GM19467 (cell line): ENCODE data around the gene LRRC3B.
"Not testable (repeated sequence)": the region's sequence is repeated elsewhere in the genome, so short reads cannot be mapped to it uniquely, and the experiment has no call there.

Source experiments
- ATAC-seq: cut with Tn5 transposase; IDR thresholded peaks from one replicate; pipeline ENCODE4 v1.9.1; 2021; ENCODE audit warnings: mild to moderate bottlenecking, moderate library complexity; ENCODE audit not compliant: unreplicated experiment

Gene LRRC3B

GRCh38 chr3:26622621-26623418, at the start of gene LRRC3B:
TSS of gene LRRC3B (plus strand) at chr3:26622772. CDS start at chr3:26709673, 86,901 bp downstream.
- no peak for ATAC-seq

- ATAC-seq = no peak
These were observed 47.8 kb upstream of the LRRC3B start for GRCh38 chr3:26574766-26575165.

- no peak for ATAC-seq
These were observed 43.5 kb upstream of the LRRC3B start for GRCh38 chr3:26579116-26579515.

- no peak for ATAC-seq
These were observed 35.0 kb upstream of the LRRC3B start for GRCh38 chr3:26587571-26587970.

GRCh38 chr3:26588931-26589330, 33.6 kb upstream of the LRRC3B start:
- ATAC-seq = no peak

- ATAC-seq = no peak
These were observed 32.9 kb upstream of the LRRC3B start for GRCh38 chr3:26589678-26590077.

GRCh38 chr3:26590919-26591484, 31.6 kb upstream of the LRRC3B start:
- ATAC-seq = no peak

- no peak for ATAC-seq
These were observed 30.6 kb upstream of the LRRC3B start for GRCh38 chr3:26591926-26592325.

GRCh38 chr3:26592451-26592850, 30.1 kb upstream of the LRRC3B start:
- ATAC-seq = no peak

- ATAC-seq = no peak
These were observed 26.2 kb upstream of the LRRC3B start for GRCh38 chr3:26596335-26596734.

- ATAC-seq = not testable (repeated sequence)
These were observed 19.3 kb upstream of the LRRC3B start for GRCh38 chr3:26603311-26603710.

GRCh38 chr3:26603771-26604170, 18.8 kb upstream of the LRRC3B start:
- not testable (repeated sequence) for ATAC-seq

GRCh38 chr3:26614006-26614685, 8.4 kb upstream of the LRRC3B start:
- ATAC-seq = no peak

GRCh38 chr3:26621176-26621575, 1.4 kb upstream of the LRRC3B start:
- ATAC-seq = no peak

GRCh38 chr3:26621906-26622620, 509 bp upstream of the LRRC3B start:
- ATAC-seq = no peak

GRCh38 chr3:26623419-26624208, 1.0 kb downstream of the LRRC3B start:
- ATAC-seq = no peak

GRCh38 chr3:26624209-26624765, 1.7 kb downstream of the LRRC3B start:
- ATAC-seq = no peak

GRCh38 chr3:26625187-26625586, 2.6 kb downstream of the LRRC3B start:
- ATAC-seq = no peak

GRCh38 chr3:26627080-26627479, 4.5 kb downstream of the LRRC3B start:
- no peak for ATAC-seq

- ATAC-seq = no peak
These were observed 6.3 kb downstream of the LRRC3B start for GRCh38 chr3:26628915-26629314.
